C4-2B (cell line): Measurements from ENCODE around the gene PTPRQ.

Experiments used
- CTCF ChIP-seq: fragments of 450-650 bp; conservative IDR thresholded peaks from 2 replicates; pipeline ENCODE4 v1.5.1; 2017; ENCODE audit warnings: mild to moderate bottlenecking
- ZFX ChIP-seq: fragments of 450-650 bp; IDR thresholded peaks from 2 replicates; pipeline ENCODE4 v1.6.1; 2017

- TF ChIP-seq CTCF (no peak), ZFX (no peak)
These were observed 73.6 kb downstream of the PTPRQ start for GRCh38 chr12:80517655-80518054.
